Fibroblast of lung (primary cell): ENCODE data around the gene HCAR2.
"Not testable (repeated sequence)": the region's sequence is repeated elsewhere in the genome, so short reads cannot be mapped to it uniquely, and the experiment has no call there.

Experiments
- EZH2 ChIP-seq: IDR thresholded peaks from 2 replicates; pipeline ENCODE4 v1.5.1; 2012; ENCODE audit warnings: low read length, control low read depth, mild to moderate bottlenecking; ENCODE audit errors: missing control alignments
- TF ChIP-seq, protein P1 (sequence below), 2 donors: IDR thresholded peaks in 1 of 2; conservative IDR thresholded peaks in 1 of 2; 1 replicate in 1 of 2; 2 replicates in 1 of 2; pipeline ENCODE4 v1.5.1; 2011 to 2012; ENCODE audit warnings: low read length in 2 of 2, control low read depth in 1 of 2, inconsistent platforms in 1 of 2, low read depth in 1 of 2, mild to moderate bottlenecking in 1 of 2

- TF ChIP-seq, protein P1, sequence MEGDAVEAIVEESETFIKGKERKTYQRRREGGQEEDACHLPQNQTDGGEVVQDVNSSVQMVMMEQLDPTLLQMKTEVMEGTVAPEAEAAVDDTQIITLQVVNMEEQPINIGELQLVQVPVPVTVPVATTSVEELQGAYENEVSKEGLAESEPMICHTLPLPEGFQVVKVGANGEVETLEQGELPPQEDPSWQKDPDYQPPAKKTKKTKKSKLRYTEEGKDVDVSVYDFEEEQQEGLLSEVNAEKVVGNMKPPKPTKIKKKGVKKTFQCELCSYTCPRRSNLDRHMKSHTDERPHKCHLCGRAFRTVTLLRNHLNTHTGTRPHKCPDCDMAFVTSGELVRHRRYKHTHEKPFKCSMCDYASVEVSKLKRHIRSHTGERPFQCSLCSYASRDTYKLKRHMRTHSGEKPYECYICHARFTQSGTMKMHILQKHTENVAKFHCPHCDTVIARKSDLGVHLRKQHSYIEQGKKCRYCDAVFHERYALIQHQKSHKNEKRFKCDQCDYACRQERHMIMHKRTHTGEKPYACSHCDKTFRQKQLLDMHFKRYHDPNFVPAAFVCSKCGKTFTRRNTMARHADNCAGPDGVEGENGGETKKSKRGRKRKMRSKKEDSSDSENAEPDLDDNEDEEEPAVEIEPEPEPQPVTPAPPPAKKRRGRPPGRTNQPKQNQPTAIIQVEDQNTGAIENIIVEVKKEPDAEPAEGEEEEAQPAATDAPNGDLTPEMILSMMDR (conservative IDR thresholded peaks at IDR 0.05 in 1 of 2, IDR thresholded peaks at IDR 0.05 in 1 of 2; ENCODE audit: low read depth in 1 of 2, low read length in 2 of 2) = not testable (repeated sequence)
- TF ChIP-seq EZH2 = not testable (repeated sequence)
Observed at GRCh38 chr12:122709287-122709686, 6.1 kb upstream of the HCAR2 start.
